CD4-positive, alpha-beta T cell (primary cell): Measurements from ENCODE around the gene MT1E. TPM values are rescaled to one million over a fixed set of nuclear protein-coding genes. Genes with fewer than 3 reads are reported as not detected.

ENCODE experiments used
- ATAC-seq: fragments of 200-7000 bp; cut with Tn5 transposase; one replicate; pipeline ENCODE4 v1.10.0; 2022; ENCODE audit warnings: mild to moderate bottlenecking; ENCODE audit not compliant: poor library complexity
- CTCF ChIA-PET: fragments of 350-600 bp; sonication (Branson Sonifier 250); formaldehyde crosslinking; loops from one replicate; lab custom pipeline; 2021; ENCODE audit warnings: antibody characterized with exemption, inconsistent platforms; lab: Charles Lee
- POLR2A ChIA-PET: fragments of 350-600 bp; sonication (Branson Sonifier 250); formaldehyde crosslinking; loops from one replicate; lab custom pipeline; 2021; ENCODE audit warnings: antibody characterized with exemption, inconsistent platforms; lab: Charles Lee
- DNase-seq, 14 experiments: peaks; one replicate each; pipeline ENCODE4 v3.0.0-alpha.2; 2013 to 2020; ENCODE audit warnings: mixed read lengths in 2 of 14
- H3K27ac ChIP-seq, 2 donors: one replicate each; pipeline versions ENCODE4 v1.5.1 to v1.7.0; 2013; ENCODE audit warnings: low read length in 2 of 2, low read depth in 1 of 2, mild to moderate bottlenecking in 1 of 2
- H3K27me3 ChIP-seq, 2 experiments: 1 replicate in 1 of 2; 2 replicates in 1 of 2; pipeline versions ENCODE4 v1.6.1 to v1.7.0; 2013; ENCODE audit warnings: low read length in 2 of 2, control low read depth in 1 of 2, mild to moderate bottlenecking in 1 of 2, moderate library complexity in 1 of 2; ENCODE audit not compliant: insufficient read depth in 2 of 2, control insufficient read depth in 1 of 2
- H3K36me3 ChIP-seq: one replicate; pipeline ENCODE4 v1.6.1; 2013; ENCODE audit warnings: low read length, control low read depth; ENCODE audit not compliant: insufficient read depth
- H3K4me1 ChIP-seq: one replicate; pipeline ENCODE4 v1.6.1; 2013; ENCODE audit warnings: low read length, control low read depth; ENCODE audit not compliant: insufficient read depth
- H3K4me3 ChIP-seq: one replicate; pipeline ENCODE4 v1.5.1; 2013; ENCODE audit warnings: mild to moderate bottlenecking, low read length, moderate library complexity
- H3K9me3 ChIP-seq, 2 experiments: 1 replicate in 1 of 2; 2 replicates in 1 of 2; pipeline versions ENCODE4 v1.6.1 to v1.7.0; 2013; ENCODE audit warnings: low read length in 2 of 2, mild to moderate bottlenecking in 2 of 2, control low read depth in 1 of 2, moderate library complexity in 1 of 2; ENCODE audit not compliant: control insufficient read depth in 1 of 2, insufficient read depth in 1 of 2
- H3K27ac Mint-ChIP-seq: one replicate; pipeline ENCODE4 v1.8.0; 2020; ENCODE audit warnings: mixed read lengths
- H3K27me3 Mint-ChIP-seq: one replicate; pipeline ENCODE4 v1.8.0; 2021; ENCODE audit warnings: mixed read lengths
- H3K36me3 Mint-ChIP-seq: one replicate; pipeline ENCODE4 v1.8.0; 2021; ENCODE audit warnings: low read depth, mixed read lengths
- H3K4me1 Mint-ChIP-seq: one replicate; pipeline ENCODE4 v1.8.0; 2021; ENCODE audit warnings: low read depth, mixed read lengths
- H3K4me3 Mint-ChIP-seq: one replicate; pipeline ENCODE4 v1.8.0; 2020; ENCODE audit warnings: mild to moderate bottlenecking, mixed read lengths
- H3K9me3 Mint-ChIP-seq: one replicate; pipeline ENCODE4 v1.8.0; 2020; ENCODE audit warnings: mixed read lengths
- CTCF ChIP-seq: fragments of 200-600 bp; IDR thresholded peaks from one replicate; pipeline ENCODE4 v1.8.0; 2022; ENCODE audit warnings: antibody characterized with exemption, mild to moderate bottlenecking
- intact Hi-C, 2 experiments: fragments of 100-400 bp; cut with DNase I in 1 of 2; cut with micrococcal nuclease in 1 of 2; formaldehyde crosslinking; loops; one replicate each; pipeline versions ENCODE4 v1.15.1 to v1.9.0; 2023 to 2025; cut with DNase I, micrococcal nuclease
- total RNA-seq, 174 experiments: library from RNA in 2 of 174; stranded (reverse) in 2 of 174; gene quantifications; one replicate each; pipeline ENCODE4 v1.2.3 and lab custom pipeline; 2021 to 2026

MT1E gene
- total RNA-seq, 2 experiments from 2014 or later = 2.5 to 2.9 TPM

DNA sequence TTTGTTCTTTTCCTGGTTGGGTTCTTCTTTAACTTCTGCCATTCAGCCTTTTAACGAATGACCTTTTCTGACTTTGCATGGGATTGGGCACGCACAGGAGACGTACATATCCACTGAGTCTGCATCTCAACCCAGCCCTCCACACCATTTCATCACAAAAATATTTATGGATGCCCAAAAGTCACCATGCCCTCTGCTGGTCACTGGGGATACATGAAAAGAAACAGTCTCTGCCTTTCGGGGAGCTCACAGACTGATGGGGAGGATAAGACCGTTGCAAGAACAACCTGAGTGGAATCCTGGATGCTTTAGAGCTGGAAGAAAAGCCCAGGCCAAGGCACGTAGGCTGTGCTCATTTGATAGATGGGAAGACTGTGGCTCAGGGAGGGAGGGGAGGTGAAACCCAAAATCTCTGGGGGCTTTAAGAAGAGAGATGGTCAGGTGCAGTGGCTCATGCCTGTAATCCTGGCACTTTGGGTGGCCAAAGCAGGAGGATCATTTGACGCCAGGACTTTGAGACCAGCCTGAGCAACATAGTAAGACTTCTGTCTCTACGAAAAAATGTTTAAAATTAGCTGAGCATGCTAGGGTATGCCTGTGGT, 25.1 kb upstream of the MT1E start:
- H3K27ac ChIP-seq = no peak overlapping the region
- Mint-ChIP-seq H3K36me3 (no peaks in the 10 kb centered on the region), H3K4me3 (no peak overlapping the region), H3K4me1 (no peaks in the 10 kb centered on the region), H3K9me3 (no peaks in the 10 kb centered on the region), H3K27me3 (no peaks in the 10 kb centered on the region), H3K27ac (no peak overlapping the region)
- ChIA-PET POLR2A (interaction anchor here (1.3 to 1.4 kb wide), 2 partner anchors 10 to 87 kb away, joined by 3 to 5 read pairs; no protein-coding TSS in a partner anchor), CTCF (interaction anchor here (0.7 to 0.9 kb wide), 2 partner anchors 87 to 102 kb away, joined by 4 read pairs; no protein-coding TSS in a partner anchor)
- DNase-seq (peak in 5 of 14 experiments; percentile 28 to 68 (median 53)), ATAC-seq (peak; percentile 46)
- no peaks in the 10 kb centered on the region for H3K36me3 ChIP-seq
- H3K9me3 ChIP-seq = no peaks in the 10 kb centered on the region
- no peak overlapping the region for H3K4me3 ChIP-seq
- H3K27me3 ChIP-seq = peaks cover 0 to 7% of the 10 kb centered on the region in 2 experiments
- H3K4me1 ChIP-seq = no peaks in the 10 kb centered on the region
- no peak for TF ChIP-seq CTCF
- intact Hi-C loops = no loop called here

DNA sequence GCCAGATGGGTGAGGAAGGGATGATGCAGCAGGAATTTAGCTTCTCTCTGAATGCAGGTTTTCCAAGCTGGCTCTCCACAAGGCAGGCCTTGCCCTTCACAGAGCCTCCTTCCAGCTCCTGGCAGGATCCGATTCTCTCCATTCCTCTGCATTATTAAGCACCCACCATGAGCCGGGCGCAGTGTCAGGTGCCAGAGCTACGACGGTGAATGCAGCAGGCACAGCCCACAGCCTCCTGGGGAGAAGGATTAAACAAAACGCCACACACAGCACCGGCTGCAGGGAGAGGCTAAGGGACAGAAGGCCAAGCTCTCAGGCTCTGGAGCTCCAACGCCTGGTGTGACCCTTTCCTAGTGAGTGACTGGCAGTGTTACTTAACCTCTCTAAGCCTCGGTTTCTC, 24.3 kb upstream of the MT1E start:
- H3K4me1 Mint-ChIP-seq = peaks cover 6% of the 10 kb centered on the region
- no peak overlapping the region for H3K4me3 ChIP-seq
- no peak for ATAC-seq
- H3K27ac Mint-ChIP-seq = no peak overlapping the region
- CTCF ChIA-PET = interaction anchor here (0.8 kb wide), 1 partner anchor 101 kb away, joined by 3 read pairs; no protein-coding TSS in a partner anchor
- no peak for DNase-seq
- intact Hi-C loops = no loop called here
- H3K9me3 ChIP-seq = no peaks in the 10 kb centered on the region
- H3K27ac ChIP-seq = no peak overlapping the region
- H3K4me1 ChIP-seq = no peaks in the 10 kb centered on the region
- H3K27me3 ChIP-seq = peaks cover 0 to 7% of the 10 kb centered on the region in 2 experiments
- POLR2A ChIA-PET = interaction anchor here (1.3 to 1.4 kb wide), 2 partner anchors 9 to 88 kb away, joined by 3 to 5 read pairs; no protein-coding TSS in a partner anchor
- no peaks in the 10 kb centered on the region for H3K36me3 ChIP-seq
- no peaks in the 10 kb centered on the region for H3K36me3 Mint-ChIP-seq
- no peak for TF ChIP-seq CTCF
- H3K27me3 Mint-ChIP-seq = no peaks in the 10 kb centered on the region
- H3K4me3 Mint-ChIP-seq = no peak overlapping the region
- no peaks in the 10 kb centered on the region for H3K9me3 Mint-ChIP-seq

- peak; percentile 22 for TF ChIP-seq CTCF
- Mint-ChIP-seq H3K27me3 (no peaks in the 10 kb centered on the region), H3K4me1 (peaks cover 27% of the 10 kb centered on the region), H3K27ac (peak overlapping the region; percentile 48), H3K36me3 (no peaks in the 10 kb centered on the region), H3K9me3 (no peaks in the 10 kb centered on the region), H3K4me3 (peak overlapping the region; percentile 4)
- Histone ChIP-seq H3K27me3 (peaks cover 0 to 7% of the 10 kb centered on the region in 2 experiments), H3K27ac (no peak overlapping the region), H3K9me3 (no peaks in the 10 kb centered on the region), H3K4me3 (no peak overlapping the region), H3K4me1 (peaks cover 19% of the 10 kb centered on the region), H3K36me3 (no peaks in the 10 kb centered on the region)
- intact Hi-C loops = loop anchor here (1.0 kb wide), 2 partner anchors 40 to 99 kb away; no protein-coding TSS in a partner anchor
- ATAC-seq (no peak), DNase-seq (peak in 4 of 14 experiments; percentile 21 to 63 (median 46))
- CTCF ChIA-PET = interaction anchor here (1.5 to 3.1 kb wide), 2 partner anchors 40 to 98 kb away, joined by 6 to 13 read pairs; no protein-coding TSS in a partner anchor
- POLR2A ChIA-PET = interaction anchor here (0.6 to 1.9 kb wide), 2 partner anchors 86 to 98 kb away, joined by 3 to 9 read pairs; no protein-coding TSS in a partner anchor
Observed at GRCh38 chr16:56603589-56603988, 22.0 kb upstream of the MT1E start.
